Activated CD8-positive, alpha-beta memory T cell treated with anti-CD3 and anti-CD28 coated beads, Interleukin-2, amount 50 U/mL, for 4 hours (primary cell): ENCODE results near the gene SULT2B1.
A peak's percentile ranks its signal among the peaks of the same experiment; 100 is the strongest.

Source experiments
- DNase-seq: peaks from one replicate; pipeline ENCODE4 v3.0.0-alpha.2; 2020

Gene SULT2B1

DNA sequence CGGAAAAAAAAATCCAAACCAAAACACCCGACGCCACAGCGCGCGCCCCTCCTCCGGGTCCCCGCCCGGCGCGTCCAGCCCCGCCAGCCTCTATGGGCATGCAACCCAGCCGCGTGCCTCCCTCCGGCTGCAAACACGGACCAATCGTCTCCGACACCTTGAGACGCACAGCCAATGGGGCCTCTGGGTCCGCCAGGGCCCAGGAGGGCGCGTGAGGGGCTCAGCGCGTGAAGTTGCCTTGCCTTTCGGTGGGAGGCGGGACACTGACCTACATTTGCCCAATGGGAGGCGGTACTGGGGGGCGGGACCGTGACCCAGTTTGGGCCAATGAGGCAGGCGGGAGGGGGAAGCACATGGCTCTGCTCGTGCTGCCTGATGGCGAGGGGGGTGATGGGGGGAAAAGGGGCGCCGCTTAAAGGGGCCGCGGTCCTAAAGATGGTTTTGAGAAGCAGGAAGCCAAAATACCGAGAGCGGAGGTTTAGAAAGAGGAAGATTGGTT, 85.5 kb downstream of the SULT2B1 start:
- DNase-seq: peak; percentile 99

DNA sequence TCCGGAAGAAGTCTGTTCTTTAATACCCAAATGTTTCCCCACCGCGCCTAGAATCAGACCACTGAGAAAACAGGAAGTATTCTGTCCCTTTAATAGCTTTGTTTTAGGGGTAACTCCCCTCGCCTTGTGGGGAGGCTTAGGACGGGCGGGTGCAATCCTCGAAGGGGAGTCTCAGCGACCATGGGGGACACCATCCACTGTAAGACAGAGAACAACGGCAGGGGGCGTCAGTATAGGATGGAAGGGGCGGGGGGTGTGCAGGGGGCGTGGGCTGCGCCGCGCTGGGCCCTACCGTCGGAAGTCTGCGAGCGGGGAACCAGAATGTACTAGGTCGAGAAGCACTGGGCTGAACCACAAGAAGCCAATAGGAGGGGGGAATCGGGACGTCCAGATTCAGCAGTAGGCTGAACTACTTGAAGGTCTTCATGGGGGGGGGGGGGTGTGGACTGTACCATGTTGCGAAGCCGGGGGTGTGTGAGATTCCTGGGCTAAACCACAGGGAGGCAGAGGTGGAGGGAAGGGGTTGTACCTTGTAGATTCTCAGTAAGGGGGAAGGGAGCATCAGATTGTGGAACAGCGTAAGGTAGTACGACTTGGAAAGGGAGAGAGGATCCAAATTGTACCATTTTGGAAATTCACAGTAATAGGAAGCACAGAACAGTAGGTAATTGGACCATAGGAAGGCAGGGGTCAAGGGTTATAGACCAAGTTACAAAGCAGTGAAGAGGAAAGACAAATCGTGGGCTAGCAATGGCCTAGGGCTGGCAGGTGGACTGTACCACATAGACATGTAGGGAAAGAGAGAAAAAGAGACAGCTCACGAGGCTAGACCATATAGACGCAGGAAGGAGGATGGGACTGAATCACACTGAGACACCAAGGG, 86.2 kb downstream of the SULT2B1 start:
- peak; percentile 73 for DNase-seq

DNA sequence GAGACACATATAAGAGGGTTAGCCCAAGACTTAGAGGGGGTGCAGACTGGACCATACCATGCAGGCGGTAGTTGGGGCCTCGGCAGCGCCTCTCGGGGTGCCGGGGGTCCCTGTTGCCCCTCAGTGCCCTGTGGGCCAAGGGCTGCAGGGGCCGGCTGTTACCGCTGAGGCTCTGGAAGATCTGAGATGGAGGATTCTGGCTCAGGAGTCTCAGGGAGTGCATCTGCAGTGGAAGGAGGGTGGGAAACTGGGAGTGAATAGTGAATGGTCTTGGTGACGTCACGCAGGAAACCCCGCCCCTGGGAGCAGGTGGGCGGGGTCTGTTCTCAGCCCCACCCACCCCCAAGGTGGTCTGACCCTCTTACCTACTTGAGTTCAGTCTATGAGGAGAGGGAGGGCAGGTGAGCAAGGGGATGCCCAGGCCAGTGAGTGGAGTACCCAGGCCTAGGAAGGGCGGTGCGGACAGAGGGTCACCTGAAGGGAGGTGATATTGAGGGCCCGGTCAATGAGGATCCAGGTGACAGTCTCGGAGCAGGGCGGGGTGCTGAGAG, 86.9 kb downstream of the SULT2B1 start:
- peak; percentile 27 for DNase-seq

DNA sequence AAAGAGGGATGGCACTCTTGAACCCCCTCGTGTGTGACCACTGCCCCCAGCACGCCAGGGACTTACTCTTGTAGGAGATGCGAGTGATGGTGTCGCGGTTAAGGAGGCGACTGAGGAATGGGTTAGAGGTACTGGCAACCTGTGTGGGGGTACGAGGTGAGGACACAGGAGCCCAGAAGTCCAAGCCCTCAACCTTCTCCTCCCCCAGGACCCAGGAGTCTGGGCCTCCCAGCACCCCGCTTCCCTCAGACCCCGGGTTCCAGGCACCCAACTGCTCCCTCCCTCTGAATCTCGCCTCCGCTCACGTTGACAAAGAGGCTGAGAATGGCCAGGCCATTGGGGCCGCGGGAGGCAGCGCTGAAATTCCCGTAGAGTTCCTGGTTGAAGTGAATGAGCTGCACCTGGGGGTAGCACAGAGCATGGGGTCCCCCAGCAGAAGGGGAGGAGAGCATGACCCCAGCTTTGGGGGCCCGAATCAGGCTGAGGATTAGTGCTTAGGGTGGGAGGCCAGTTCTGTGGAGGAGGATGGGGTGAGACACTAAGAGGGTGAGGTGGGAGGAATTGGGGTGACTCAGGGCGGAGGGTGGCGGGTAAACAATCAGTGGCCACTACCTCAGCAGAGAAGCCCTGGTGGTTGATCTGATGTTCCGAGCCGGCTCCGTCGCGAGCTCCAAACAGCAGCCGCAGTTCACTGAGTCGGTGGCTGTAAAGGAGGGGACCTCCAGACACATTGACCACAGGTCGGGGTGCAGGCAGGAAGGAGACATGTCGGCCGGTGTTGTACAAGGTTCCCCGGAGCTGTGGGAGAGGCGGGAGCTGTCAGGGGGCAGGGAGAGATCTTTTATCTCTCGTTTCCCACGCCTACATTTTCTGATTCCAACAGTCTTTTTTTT, 87.8 kb downstream of the SULT2B1 start:
- peak; percentile 37 for DNase-seq

DNA sequence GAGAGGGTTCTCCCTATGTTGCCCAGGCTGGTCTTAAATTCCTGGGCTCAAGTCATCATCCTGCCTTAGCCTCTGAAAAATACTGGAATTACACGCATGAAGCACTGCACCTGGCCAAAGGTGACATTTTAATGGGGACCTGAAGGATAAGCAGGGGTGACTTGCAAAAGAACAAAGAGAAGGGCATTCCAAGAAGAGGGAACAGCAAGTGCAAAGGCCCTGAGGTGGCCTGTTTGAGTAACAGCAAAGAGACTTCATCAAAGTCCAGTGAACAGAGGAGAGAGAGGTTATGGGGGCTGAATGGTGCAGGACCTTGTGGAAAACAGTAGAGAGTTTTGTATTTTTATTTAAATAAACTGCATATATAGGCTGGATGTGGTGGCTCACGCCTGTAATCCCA, 89.9 kb downstream of the SULT2B1 start:
- DNase-seq: no peak

DNA sequence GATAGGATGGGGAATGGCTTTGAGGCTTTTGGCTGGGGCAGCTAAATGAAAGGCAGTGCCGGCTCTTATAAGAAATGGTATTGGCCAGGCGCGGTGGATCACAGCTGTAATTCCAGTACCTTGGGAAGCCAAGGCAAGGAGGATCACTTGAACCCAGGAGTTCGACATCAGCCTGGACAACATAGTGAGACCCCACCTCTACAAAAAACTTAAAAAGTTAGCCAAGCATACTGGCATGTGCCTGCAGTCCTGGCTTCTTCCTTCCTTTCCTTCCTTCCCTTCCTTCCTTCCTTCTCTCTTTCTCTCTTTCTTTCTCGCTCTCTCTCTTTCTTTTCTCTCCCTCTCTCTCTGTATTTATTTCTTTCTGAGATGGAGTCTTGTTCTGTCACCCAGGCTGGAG, 90.9 kb downstream of the SULT2B1 start:
- DNase-seq: no peak

DNA sequence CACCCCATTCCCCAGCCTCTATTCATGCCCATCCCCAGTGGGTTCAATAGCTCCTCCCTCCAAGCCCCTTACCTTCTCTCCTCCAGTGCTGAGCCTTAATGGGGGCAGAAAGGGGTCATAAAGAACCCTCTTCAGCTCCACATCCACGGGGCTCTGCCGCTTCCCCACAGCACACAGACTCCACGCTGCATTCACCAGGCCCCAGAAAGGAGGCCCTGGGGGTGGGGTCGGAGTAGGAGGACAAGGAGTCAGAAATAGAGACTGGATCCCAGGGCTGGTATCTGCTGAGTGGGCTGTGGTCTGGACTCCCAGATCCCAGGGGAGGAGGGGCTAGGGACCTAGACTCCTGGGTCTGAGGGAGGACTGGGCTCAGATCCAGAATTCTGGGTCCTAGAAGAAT, 92.4 kb downstream of the SULT2B1 start:
- DNase-seq: no peak

DNA sequence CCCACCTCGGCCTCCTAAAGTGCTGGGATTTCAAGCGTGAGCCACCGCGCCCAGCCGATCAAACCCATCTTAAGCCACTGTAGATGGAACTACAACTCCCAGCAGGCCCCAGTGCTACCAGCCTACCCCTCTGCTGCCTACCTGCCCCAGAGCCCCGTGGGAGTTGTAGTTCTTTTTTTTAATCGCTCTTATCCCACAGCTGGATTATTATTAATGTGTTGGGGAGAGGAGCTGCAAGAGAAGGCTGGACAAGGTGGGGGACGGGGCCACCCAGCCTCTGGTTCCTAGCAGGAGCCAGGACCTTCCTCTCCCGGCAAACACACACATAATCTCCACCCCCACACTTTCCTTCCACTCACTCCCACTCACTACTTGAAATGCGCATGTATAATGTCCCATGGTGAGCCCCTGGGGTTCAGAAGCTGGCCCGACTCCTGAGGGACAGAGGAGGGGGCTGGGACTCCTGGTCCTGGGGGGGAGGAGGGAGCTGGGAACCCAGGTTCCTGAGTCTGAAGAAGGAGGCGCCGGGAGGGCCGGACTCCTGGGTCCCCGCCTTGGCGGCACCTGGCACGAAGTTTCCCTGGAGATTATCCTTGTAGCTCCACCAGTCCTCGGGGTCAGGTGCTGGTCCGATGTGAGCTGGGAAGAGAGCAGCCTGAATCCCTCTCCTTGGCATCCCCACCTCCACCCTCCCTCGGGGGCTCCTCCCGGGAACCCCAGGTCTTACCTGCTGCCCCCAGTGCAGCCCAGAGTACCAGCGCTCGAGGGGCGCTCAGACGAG, 93.1 kb downstream of the SULT2B1 start:
- peak; percentile 75 for DNase-seq

DNA sequence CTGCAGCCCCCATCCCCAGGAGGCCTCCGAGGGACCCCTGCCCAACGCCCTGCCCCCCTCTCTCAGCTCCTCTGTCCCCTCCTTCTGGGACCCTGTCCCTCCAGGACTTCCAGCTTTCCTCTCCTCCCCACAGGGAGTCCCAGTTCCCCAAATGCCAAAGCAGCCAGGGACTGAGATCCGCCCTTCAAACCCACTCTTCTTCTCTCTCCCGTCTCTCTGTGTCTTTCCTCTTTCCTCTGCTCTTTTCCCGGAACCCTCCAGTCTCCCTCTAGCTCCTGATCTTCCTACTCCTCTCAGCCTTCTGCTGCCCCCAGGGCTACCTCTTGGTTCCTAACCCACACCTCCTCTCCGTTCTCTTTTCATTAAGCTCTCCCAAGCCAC, 93.6 kb downstream of the SULT2B1 start:
- DNase-seq: no peak

DNA sequence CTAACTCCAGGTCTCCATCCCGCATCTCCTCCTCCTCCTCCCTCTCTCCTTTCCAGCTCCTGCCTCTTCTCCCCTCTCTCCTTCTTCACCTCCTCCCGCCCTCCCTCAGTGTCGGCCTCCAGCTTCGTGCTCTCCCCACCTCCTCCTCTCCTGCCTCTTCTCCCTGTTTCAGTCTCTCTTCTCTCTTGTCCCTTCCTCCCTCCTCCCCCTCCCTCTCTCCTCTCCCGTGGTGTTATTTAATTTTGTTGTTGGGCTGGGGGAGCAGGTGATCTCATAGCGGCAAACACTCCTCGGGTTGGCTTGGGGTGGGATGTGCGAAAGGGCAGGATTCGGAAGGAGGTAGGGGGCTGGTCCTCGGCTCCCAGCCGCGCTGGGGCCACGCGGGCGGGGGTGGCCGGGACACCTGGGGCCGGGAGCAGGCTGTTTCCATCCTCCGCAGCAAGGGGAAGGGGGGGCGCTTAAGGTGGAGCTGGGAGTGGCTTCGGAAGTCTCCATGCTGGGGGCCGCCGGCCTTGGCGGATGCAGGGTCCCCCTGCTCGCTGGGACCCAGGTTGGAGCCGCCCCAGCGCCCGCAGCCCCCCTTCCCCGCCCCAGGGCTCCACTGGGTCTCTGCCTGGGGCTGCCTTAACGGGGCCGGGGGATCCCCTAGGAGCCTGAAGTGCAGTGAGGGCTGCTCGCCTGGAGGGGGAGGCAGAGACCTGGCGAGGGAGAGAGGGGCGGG, 94.2 kb downstream of the SULT2B1 start, which contains the start of gene CA11:
CA11 (minus strand) TSS at position 187 of the 721 bp plus-strand sequence. CDS start 555 bp downstream, outside the sequence.
- DNase-seq: peak; percentile 92

DNA sequence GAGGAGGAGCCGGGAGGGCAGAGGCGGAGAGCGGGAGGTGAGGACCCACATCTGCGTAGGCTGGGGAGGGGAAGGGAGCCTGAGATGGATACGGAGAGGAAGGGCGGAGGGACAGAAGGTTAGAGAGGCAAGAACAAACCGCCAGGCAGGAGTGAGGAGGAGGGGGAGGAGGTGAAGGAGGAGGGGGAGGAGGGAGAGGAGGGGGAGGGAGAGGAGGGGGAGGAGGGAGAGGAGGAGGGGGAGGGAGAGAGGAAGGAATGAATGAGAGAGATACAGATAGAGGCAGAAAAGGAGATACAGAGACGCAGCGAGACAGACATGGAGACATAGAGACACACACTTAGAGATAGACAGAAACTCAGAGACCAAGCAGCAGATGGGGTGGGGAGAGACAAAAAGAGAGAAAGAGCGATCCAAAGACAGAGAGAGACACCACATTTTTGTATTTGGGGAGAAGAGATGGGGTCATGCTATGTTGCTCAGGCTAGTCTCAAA, 94.8 kb downstream of the SULT2B1 start:
- DNase-seq: no peak

DNA sequence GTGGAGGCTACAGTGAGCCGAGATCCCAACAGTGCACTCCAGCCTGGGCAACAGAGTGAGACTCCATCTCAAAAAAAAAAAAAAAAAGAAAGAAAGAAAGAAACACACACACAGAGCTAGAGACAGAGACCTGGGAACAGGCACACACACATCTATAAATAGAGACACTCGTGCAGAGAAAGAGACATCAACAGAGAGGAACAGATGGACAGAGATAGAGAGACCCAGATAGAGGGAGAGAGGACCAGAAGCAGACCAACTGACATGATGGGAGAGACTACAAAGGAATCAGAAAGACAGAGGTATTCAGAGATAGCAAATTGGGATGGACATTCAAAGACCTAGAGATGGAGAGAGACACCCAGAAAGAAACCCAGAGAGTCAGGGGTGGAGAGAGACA, 96.2 kb downstream of the SULT2B1 start:
- DNase-seq: no peak
